Measurements from ENCODE around the gene CREG2. TPM values are rescaled to one million over a fixed set of nuclear protein-coding genes. Genes with fewer than 3 reads are reported as not detected.

CREG2 gene
- total and polyA plus RNA-seq, 2 experiments from 2014 or later = 0.15 to 0.22 TPM

DNA sequence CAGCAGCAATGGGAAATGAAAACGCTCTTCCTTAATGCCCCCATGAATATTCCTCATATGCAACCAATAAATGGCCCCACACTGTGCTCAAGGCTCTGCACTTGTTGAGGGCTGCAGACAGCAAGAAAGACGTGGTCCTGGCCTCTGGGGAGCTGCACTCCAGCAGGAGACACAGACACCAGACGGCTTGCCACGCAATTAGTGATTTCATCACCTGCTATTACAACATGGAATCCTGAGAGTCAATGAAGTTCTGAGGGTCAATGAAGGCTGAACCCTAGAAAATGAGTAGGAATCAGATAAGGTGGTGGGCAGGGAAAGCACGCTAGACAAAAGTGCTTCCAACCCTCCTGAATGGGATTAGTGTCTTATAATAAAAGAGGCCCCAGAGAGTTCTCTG lies 18.9 kb downstream of the CREG2 start:
- H3K9me3 ChIP-seq (ENCODE audit: low read depth) = no peaks in the 10 kb centered on the region
- H3K9me2 ChIP-seq (ENCODE audit: insufficient read depth) = no peaks in the 10 kb centered on the region
- no peak overlapping the region for H3K4me2 ChIP-seq (ENCODE audit: unreplicated experiment)
- H3K9ac ChIP-seq = no peak overlapping the region
- WGBS, 2 experiments (ENCODE audit: low coverage in 1 of 2, low lambda C conversion rate in 2 of 2, missing lambda C conversion rate in 2 of 2) = 63 to 66% methylated on average over 5 of the region's 5 CpGs
- TF ChIP-seq EZH2phosphoT487 (IDR thresholded peaks at IDR 0.05; ENCODE audit: insufficient read depth, low read depth) (no peak), EZH2 (IDR thresholded peaks at IDR 0.05; ENCODE audit: insufficient read depth, poor library complexity, severe bottlenecking) (no peak)
- H3K27ac ChIP-seq = no peak overlapping the region
- in situ Hi-C loops (cut with MboI) = no loop called here
- no peaks in the 10 kb centered on the region for H3F3A ChIP-seq (ENCODE audit: insufficient read depth)
- H3K4me1 ChIP-seq (ENCODE audit: insufficient read depth) = no peaks in the 10 kb centered on the region
- no peaks in the 10 kb centered on the region for H3K79me2 ChIP-seq (ENCODE audit: insufficient read depth)
- H2AFZ ChIP-seq = no peak overlapping the region
- H4K20me1 ChIP-seq (ENCODE audit: insufficient read depth) = no peaks in the 10 kb centered on the region
- no peaks in the 10 kb centered on the region for H3K36me3 ChIP-seq (ENCODE audit: low read depth)
- DNase-seq = no peak
- H3K4me3 ChIP-seq = no peak overlapping the region
- no peaks in the 10 kb centered on the region; the same call in 1 of the 2 replicates for H3K27me3 ChIP-seq (replicated peaks; ENCODE audit: insufficient read depth)

DNA sequence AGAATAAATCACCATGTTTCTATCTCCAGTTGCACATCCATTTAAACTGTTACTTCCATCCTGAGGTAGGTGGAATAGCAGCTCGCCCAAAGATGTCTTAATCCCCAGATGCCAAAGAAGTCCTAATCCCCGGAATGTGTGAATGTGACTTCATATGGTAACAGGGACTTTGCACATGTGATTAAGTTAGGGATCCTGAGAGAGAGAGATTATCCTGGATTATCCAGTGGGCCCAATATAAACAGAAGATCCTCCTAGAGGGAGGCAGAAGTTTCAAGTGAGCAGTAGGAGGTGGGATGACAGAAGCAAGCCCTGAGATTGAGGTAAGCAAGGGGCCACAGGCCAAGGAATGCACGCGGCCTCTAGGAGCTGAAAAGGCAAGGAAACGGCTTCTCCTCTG lies 19.8 kb downstream of the CREG2 start:
- Histone ChIP-seq H3K27ac (no peak overlapping the region), H3K4me2 (ENCODE audit: unreplicated experiment) (no peak overlapping the region), H2AFZ (no peak overlapping the region), H3K4me1 (ENCODE audit: insufficient read depth) (no peaks in the 10 kb centered on the region), H4K20me1 (ENCODE audit: insufficient read depth) (no peaks in the 10 kb centered on the region), H3K4me3 (no peak overlapping the region), H3K27me3 (replicated peaks; ENCODE audit: insufficient read depth) (no peaks in the 10 kb centered on the region; the same call in 1 of the 2 replicates), H3K9me2 (ENCODE audit: insufficient read depth) (no peaks in the 10 kb centered on the region), H3K79me2 (ENCODE audit: insufficient read depth) (no peaks in the 10 kb centered on the region), H3K36me3 (ENCODE audit: low read depth) (no peaks in the 10 kb centered on the region), H3K9ac (no peak overlapping the region), H3F3A (ENCODE audit: insufficient read depth) (no peaks in the 10 kb centered on the region), H3K9me3 (ENCODE audit: low read depth) (no peaks in the 10 kb centered on the region)
- no peak for DNase-seq
- in situ Hi-C loops (cut with MboI) = no loop called here
- 91 to 92% methylated on average over 5 of the region's 5 CpGs for WGBS, 2 experiments (ENCODE audit: low coverage in 1 of 2, low lambda C conversion rate in 2 of 2, missing lambda C conversion rate in 2 of 2)
- no peak for TF ChIP-seq EZH2 (IDR thresholded peaks at IDR 0.05; ENCODE audit: insufficient read depth, poor library complexity, severe bottlenecking)
- no peak for TF ChIP-seq EZH2phosphoT487 (IDR thresholded peaks at IDR 0.05; ENCODE audit: insufficient read depth, low read depth)

DNA sequence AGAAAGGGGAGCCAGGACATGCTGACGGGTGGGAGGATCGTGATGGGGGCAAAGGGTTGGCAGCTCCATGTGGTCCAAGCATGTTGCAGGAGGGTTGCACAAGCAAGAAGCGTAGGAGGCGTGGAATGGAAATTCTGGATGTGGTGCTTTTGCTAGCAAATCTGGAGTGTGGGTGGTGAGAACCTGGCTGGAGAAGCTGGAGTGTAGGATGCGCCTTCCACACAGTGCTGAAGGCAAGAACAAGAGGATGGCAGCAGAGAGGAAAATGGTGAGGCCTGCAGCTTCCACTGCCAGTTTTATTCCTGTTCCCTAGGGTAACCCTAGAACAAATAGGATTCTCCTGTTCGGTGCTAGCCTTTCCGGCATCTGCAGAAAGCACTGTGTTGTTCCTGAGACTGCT lies 22.4 kb downstream of the CREG2 start:
- WGBS, 2 experiments (ENCODE audit: low coverage in 1 of 2, low lambda C conversion rate in 2 of 2, missing lambda C conversion rate in 2 of 2) = 58 to 59% methylated on average over 7 of the region's 7 CpGs
- no peaks in the 10 kb centered on the region for H3F3A ChIP-seq (ENCODE audit: insufficient read depth)
- DNase-seq = no peak
- H3K9ac ChIP-seq = no peak overlapping the region
- H3K9me2 ChIP-seq (ENCODE audit: insufficient read depth) = no peaks in the 10 kb centered on the region
- H3K27ac ChIP-seq = no peak overlapping the region
- in situ Hi-C loops (cut with MboI) = no loop called here
- H3K4me3 ChIP-seq = no peak overlapping the region
- H3K4me2 ChIP-seq (ENCODE audit: unreplicated experiment) = no peak overlapping the region
- no peak for TF ChIP-seq EZH2phosphoT487 (IDR thresholded peaks at IDR 0.05; ENCODE audit: insufficient read depth, low read depth)
- TF ChIP-seq EZH2 (IDR thresholded peaks at IDR 0.05; ENCODE audit: insufficient read depth, poor library complexity, severe bottlenecking) = no peak
- H3K79me2 ChIP-seq (ENCODE audit: insufficient read depth) = no peaks in the 10 kb centered on the region
- no peak overlapping the region for H2AFZ ChIP-seq
- no peaks in the 10 kb centered on the region; the same call in 1 of the 2 replicates for H3K27me3 ChIP-seq (replicated peaks; ENCODE audit: insufficient read depth)
- no peaks in the 10 kb centered on the region for H3K9me3 ChIP-seq (ENCODE audit: low read depth)
- no peaks in the 10 kb centered on the region for H4K20me1 ChIP-seq (ENCODE audit: insufficient read depth)
- no peaks in the 10 kb centered on the region for H3K36me3 ChIP-seq (ENCODE audit: low read depth)
- H3K4me1 ChIP-seq (ENCODE audit: insufficient read depth) = no peaks in the 10 kb centered on the region

DNA sequence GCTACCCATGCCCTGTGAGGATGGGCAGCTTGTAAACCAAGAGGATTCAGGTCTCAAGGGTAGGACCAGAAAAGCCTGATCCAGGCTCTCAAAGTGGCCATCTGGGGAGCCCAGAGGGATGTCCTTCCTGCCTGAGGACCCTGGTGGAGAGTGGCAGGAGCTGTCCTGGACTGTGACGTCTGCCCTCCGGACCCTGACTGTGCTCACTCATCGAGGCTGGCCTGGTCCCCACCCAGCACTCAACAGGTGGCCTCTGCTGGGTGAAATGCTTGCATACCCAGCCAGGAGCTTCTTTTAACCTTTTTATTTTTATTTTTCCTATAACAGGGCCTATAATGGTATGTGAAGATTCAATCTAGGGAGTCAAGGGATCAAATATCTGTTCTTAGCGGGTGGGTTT lies 24.5 kb downstream of the CREG2 start:
- H4K20me1 ChIP-seq (ENCODE audit: insufficient read depth) = no peaks in the 10 kb centered on the region
- no peak overlapping the region for H3K27ac ChIP-seq
- H3K36me3 ChIP-seq (ENCODE audit: low read depth) = no peaks in the 10 kb centered on the region
- no peak for DNase-seq
- no peak overlapping the region for H2AFZ ChIP-seq
- no peak overlapping the region for H3K9ac ChIP-seq
- in situ Hi-C loops (cut with MboI) = no loop called here
- H3F3A ChIP-seq (ENCODE audit: insufficient read depth) = no peaks in the 10 kb centered on the region
- H3K9me3 ChIP-seq (ENCODE audit: low read depth) = no peaks in the 10 kb centered on the region
- H3K4me3 ChIP-seq = no peak overlapping the region
- H3K79me2 ChIP-seq (ENCODE audit: insufficient read depth) = no peaks in the 10 kb centered on the region
- H3K4me2 ChIP-seq (ENCODE audit: unreplicated experiment) = no peak overlapping the region
- TF ChIP-seq EZH2 (IDR thresholded peaks at IDR 0.05; ENCODE audit: insufficient read depth, poor library complexity, severe bottlenecking) (no peak), EZH2phosphoT487 (IDR thresholded peaks at IDR 0.05; ENCODE audit: insufficient read depth, low read depth) (no peak)
- WGBS, 2 experiments (ENCODE audit: low coverage in 1 of 2, low lambda C conversion rate in 2 of 2, missing lambda C conversion rate in 2 of 2) = 51 to 59% methylated on average over 4 of the region's 4 CpGs
- H3K9me2 ChIP-seq (ENCODE audit: insufficient read depth) = no peaks in the 10 kb centered on the region
- no peaks in the 10 kb centered on the region for H3K4me1 ChIP-seq (ENCODE audit: insufficient read depth)
- H3K27me3 ChIP-seq (replicated peaks; ENCODE audit: insufficient read depth) = no peaks in the 10 kb centered on the region

DNA sequence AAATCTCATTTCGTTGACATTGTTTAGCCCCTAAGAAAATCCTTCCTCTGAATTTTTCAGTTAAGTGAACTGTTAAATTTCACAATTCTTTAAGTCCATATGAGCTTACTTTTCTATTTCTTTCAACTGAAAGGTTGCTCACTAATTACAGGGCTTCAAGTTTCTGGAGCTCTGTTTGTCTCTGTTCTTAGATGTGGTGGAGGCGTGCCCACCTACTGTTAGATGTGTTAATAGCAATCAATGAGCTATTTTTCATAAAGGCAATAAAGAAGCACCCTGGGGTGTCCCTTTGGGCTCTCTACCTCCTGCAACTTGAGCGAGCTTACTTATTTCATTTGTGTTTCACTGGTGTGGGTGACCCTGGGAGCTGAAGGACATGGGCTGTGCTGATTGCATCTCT lies 25.0 kb downstream of the CREG2 start:
- H3K27me3 ChIP-seq (replicated peaks; ENCODE audit: insufficient read depth) = no peaks in the 10 kb centered on the region
- no peak overlapping the region for H3K4me2 ChIP-seq (ENCODE audit: unreplicated experiment)
- in situ Hi-C loops (cut with MboI) = no loop called here
- no peaks in the 10 kb centered on the region for H3K79me2 ChIP-seq (ENCODE audit: insufficient read depth)
- no peaks in the 10 kb centered on the region for H3K36me3 ChIP-seq (ENCODE audit: low read depth)
- H3K4me1 ChIP-seq (ENCODE audit: insufficient read depth) = peaks cover 3% of the 10 kb centered on the region
- no peaks in the 10 kb centered on the region for H4K20me1 ChIP-seq (ENCODE audit: insufficient read depth)
- no peak for DNase-seq
- H3K9ac ChIP-seq = no peak overlapping the region
- no peaks in the 10 kb centered on the region for H3K9me2 ChIP-seq (ENCODE audit: insufficient read depth)
- WGBS, 2 experiments (ENCODE audit: low coverage in 1 of 2, low lambda C conversion rate in 2 of 2, missing lambda C conversion rate in 2 of 2) = 57 to 70% methylated on average over 3 of the region's 3 CpGs
- H3F3A ChIP-seq (ENCODE audit: insufficient read depth) = no peaks in the 10 kb centered on the region
- no peaks in the 10 kb centered on the region for H3K9me3 ChIP-seq (ENCODE audit: low read depth)
- no peak overlapping the region for H3K27ac ChIP-seq
- TF ChIP-seq EZH2phosphoT487 (IDR thresholded peaks at IDR 0.05; ENCODE audit: insufficient read depth, low read depth) = no peak
- TF ChIP-seq EZH2 (IDR thresholded peaks at IDR 0.05; ENCODE audit: insufficient read depth, poor library complexity, severe bottlenecking) = no peak
- H2AFZ ChIP-seq = no peak overlapping the region
- H3K4me3 ChIP-seq = no peak overlapping the region

Data from GM23248 (cell line).